Epithelial cell of prostate (primary cell): ENCODE measurements around the gene CD36.

Experiments
- DNase-seq: peaks from one replicate; pipeline ENCODE4 v3.0.0-alpha.2; 2011; ENCODE audit warnings: low read depth, low spot score
- H3K27ac ChIP-seq: fragments of 450-650 bp; 2 replicates; pipeline ENCODE4 v1.5.1; 2017; ENCODE audit warnings: mild to moderate bottlenecking

Gene CD36

GRCh38 chr7:80623503-80624252 is 14.8 kb upstream of the CD36 start:
- DNase-seq = no peak
- peak overlapping the region; percentile 9 for H3K27ac ChIP-seq

- H3K27ac ChIP-seq = no peak overlapping the region
- DNase-seq = no peak
Observed at GRCh38 chr7:80624763-80625162, 13.7 kb upstream of the CD36 start.

- no peak overlapping the region for H3K27ac ChIP-seq
- DNase-seq = no peak
Observed at GRCh38 chr7:80629023-80629422, 9.4 kb upstream of the CD36 start.

GRCh38 chr7:80630608-80631405 is 7.6 kb upstream of the CD36 start:
- no peak for DNase-seq

GRCh38 chr7:80631421-80631820 is 7.0 kb upstream of the CD36 start:
- no peak overlapping the region for H3K27ac ChIP-seq
- DNase-seq = no peak

More at GRCh38 chr7:80630608-80631405, 7.6 kb upstream of the CD36 start:
- no peak overlapping the region for H3K27ac ChIP-seq

- no peak for DNase-seq
- H3K27ac ChIP-seq = no peak overlapping the region
Observed at GRCh38 chr7:80632139-80632538, 6.3 kb upstream of the CD36 start.

- DNase-seq = no peak
- H3K27ac ChIP-seq = no peak overlapping the region
Observed at GRCh38 chr7:80632819-80633218, 5.6 kb upstream of the CD36 start.

- H3K27ac ChIP-seq = peak overlapping the region; percentile 72
- DNase-seq = peak; percentile 58
Observed at GRCh38 chr7:80634505-80634904, 3.9 kb upstream of the CD36 start.

GRCh38 chr7:80635533-80635932 is 2.9 kb upstream of the CD36 start:
- H3K27ac ChIP-seq = peak overlapping the region; percentile 72
- no peak for DNase-seq

GRCh38 chr7:80635998-80636397 is 2.4 kb upstream of the CD36 start:
- H3K27ac ChIP-seq = no peak overlapping the region
- DNase-seq = no peak

GRCh38 chr7:80636709-80637108 is 1.7 kb upstream of the CD36 start:
- H3K27ac ChIP-seq = no peak overlapping the region
- no peak for DNase-seq

- no peak overlapping the region for H3K27ac ChIP-seq
- no peak for DNase-seq
Observed at GRCh38 chr7:80637454-80637853, 988 bp upstream of the CD36 start.

GRCh38 chr7:80639011-80639410 is 569 bp downstream of the CD36 start:
- no peak overlapping the region for H3K27ac ChIP-seq
- no peak for DNase-seq

- DNase-seq = no peak
- H3K27ac ChIP-seq = no peak overlapping the region
Observed at GRCh38 chr7:80640846-80641245, 2.4 kb downstream of the CD36 start.

GRCh38 chr7:80641548-80641947 is 3.1 kb downstream of the CD36 start:
- no peak overlapping the region for H3K27ac ChIP-seq
- no peak for DNase-seq

GRCh38 chr7:80642871-80643270 is 4.4 kb downstream of the CD36 start:
- DNase-seq = no peak
- H3K27ac ChIP-seq = peak overlapping the region; percentile 43

- H3K27ac ChIP-seq = peak overlapping the region; percentile 43
- peak; percentile 43 for DNase-seq
Observed at GRCh38 chr7:80643336-80643915, 5.0 kb downstream of the CD36 start.

- DNase-seq = no peak
- H3K27ac ChIP-seq = peak overlapping the region; percentile 43
Observed at GRCh38 chr7:80644054-80644453, 5.6 kb downstream of the CD36 start.

GRCh38 chr7:80646083-80646865 is 7.8 kb downstream of the CD36 start:
- H3K27ac ChIP-seq = no peak overlapping the region
- no peak for DNase-seq

- H3K27ac ChIP-seq = no peak overlapping the region
- no peak for DNase-seq
Observed at GRCh38 chr7:80647436-80647835, 9.0 kb downstream of the CD36 start.
